ENCODE measurements around the gene ZNF302.

DNA sequence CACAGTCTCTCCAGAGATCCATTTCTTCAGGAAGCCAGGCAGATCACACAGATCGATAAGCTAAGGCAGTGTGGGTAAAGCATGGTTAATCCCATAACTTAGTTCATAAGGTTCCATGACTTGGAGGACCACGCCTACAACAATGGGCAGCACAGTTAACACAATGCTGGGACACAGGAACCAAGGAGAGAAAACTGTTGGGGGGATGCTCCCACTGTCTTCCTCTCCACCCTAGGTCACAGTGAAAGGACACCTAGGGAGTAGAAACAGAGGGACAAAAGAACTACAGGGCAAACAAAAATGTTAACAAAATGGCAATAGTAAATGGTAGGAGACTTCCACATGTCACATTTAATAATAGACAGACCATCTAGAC, 35.8 kb downstream of the ZNF302 start:
- TF ChIP-seq FOXK2 (IDR thresholded peaks at IDR 0.05) (no peak), BHLHE40 (IDR thresholded peaks at IDR 0.05; ENCODE audit: borderline replicate concordance) (no peak), HDGF (IDR thresholded peaks at IDR 0.05; ENCODE audit: borderline replicate concordance) (no peak), FOXM1 (IDR thresholded peaks at IDR 0.05; ENCODE audit: borderline replicate concordance) (no peak), ELF4 (IDR thresholded peaks at IDR 0.05) (no peak), SP1 (IDR thresholded peaks at IDR 0.05) (no peak), L3MBTL2 (conservative IDR thresholded peaks at IDR 0.05) (no peak), NFRKB (IDR thresholded peaks at IDR 0.05) (no peak), TARDBP (IDR thresholded peaks at IDR 0.05) (no peak), FOXA1 (IDR thresholded peaks at IDR 0.05) (no peak), SUZ12 (IDR thresholded peaks at IDR 0.05) (no peak), LEF1 (IDR thresholded peaks at IDR 0.05; ENCODE audit: borderline replicate concordance) (no peak)
- TF ChIP-seq, protein P1, sequence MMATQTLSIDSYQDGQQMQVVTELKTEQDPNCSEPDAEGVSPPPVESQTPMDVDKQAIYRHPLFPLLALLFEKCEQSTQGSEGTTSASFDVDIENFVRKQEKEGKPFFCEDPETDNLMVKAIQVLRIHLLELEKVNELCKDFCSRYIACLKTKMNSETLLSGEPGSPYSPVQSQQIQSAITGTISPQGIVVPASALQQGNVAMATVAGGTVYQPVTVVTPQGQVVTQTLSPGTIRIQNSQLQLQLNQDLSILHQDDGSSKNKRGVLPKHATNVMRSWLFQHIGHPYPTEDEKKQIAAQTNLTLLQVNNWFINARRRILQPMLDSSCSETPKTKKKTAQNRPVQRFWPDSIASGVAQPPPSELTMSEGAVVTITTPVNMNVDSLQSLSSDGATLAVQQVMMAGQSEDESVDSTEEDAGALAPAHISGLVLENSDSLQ (IDR thresholded peaks at IDR 0.05), result no peak

All from HEK293T (cell line).